H1 (cell line): ENCODE measurements around the gene CA7. TPM values are rescaled to one million over a fixed set of nuclear protein-coding genes. Genes with fewer than 3 reads are reported as not detected.
A peak's percentile ranks its signal among the peaks of the same experiment; 100 is the strongest.

Source experiments
- CTCF ChIA-PET: fragments of 300-600 bp; sonication (Branson Sonifier 250); formaldehyde crosslinking; loops from one replicate; lab custom pipeline; 2021; ENCODE audit not compliant: partially characterized antibody; lab: Charles Lee
- POLR2A ChIA-PET: fragments of 300-600 bp; sonication (Branson Sonifier 250); formaldehyde crosslinking; loops from one replicate; lab custom pipeline; 2021; ENCODE audit warnings: inconsistent platforms; ENCODE audit not compliant: partially characterized antibody; lab: Charles Lee
- DNase-seq, 2 experiments: peaks; one replicate each; pipeline versions ENCODE4 v3.0.0 to v3.0.0-alpha.2; 2010 to 2022; ENCODE audit warnings: low spot score in 2 of 2, low read depth in 1 of 2, mixed read lengths in 1 of 2
- FAIRE-seq: peaks from 2 replicates; lab custom pipeline; 2011; peaks lifted over from hg19 to GRCh38; lab: Jason Lieb, UNC
- H2AFZ ChIP-seq: 2 replicates; pipeline ENCODE4 v1.8.1; 2012; ENCODE audit warnings: low read length, inconsistent platforms
- H2AK5ac ChIP-seq: 2 replicates; pipeline ENCODE4 v1.6.1; 2013; ENCODE audit warnings: low read depth, low read length
- H2BK120ac ChIP-seq: replicated peaks from 2 replicates; pipeline ENCODE3; 2013; ENCODE audit warnings: low read depth, low read length, inconsistent platforms
- H2BK12ac ChIP-seq: 2 replicates; pipeline ENCODE4 v1.6.1; 2013; ENCODE audit warnings: low read depth, low read length
- H2BK15ac ChIP-seq: 2 replicates; pipeline ENCODE4 v1.6.1; 2013; ENCODE audit warnings: low read length
- H2BK20ac ChIP-seq: 2 replicates; pipeline ENCODE4 v1.6.1; 2013; ENCODE audit warnings: low read length
- H2BK5ac ChIP-seq: 2 replicates; pipeline ENCODE4 v1.6.1; 2013; ENCODE audit warnings: low read depth, low read length
- H3K14ac ChIP-seq: 2 replicates; pipeline ENCODE4 v1.6.1; 2013; ENCODE audit warnings: inconsistent platforms; ENCODE audit not compliant: insufficient read length
- H3K18ac ChIP-seq: 2 replicates; pipeline ENCODE4 v1.6.1; 2013; ENCODE audit warnings: low read length; ENCODE audit errors: extremely low read depth
- H3K23ac ChIP-seq: 2 replicates; pipeline ENCODE4 v1.6.1; 2013; ENCODE audit warnings: inconsistent platforms; ENCODE audit not compliant: insufficient read length
- H3K23me2 ChIP-seq: 2 replicates; pipeline ENCODE4 v1.6.1; 2013; ENCODE audit warnings: low read depth, low read length
- H3K27ac ChIP-seq: 2 replicates; pipeline ENCODE4 v1.6.1; 2011; ENCODE audit warnings: low read depth, low read length, inconsistent platforms
- H3K27me3 ChIP-seq, 4 experiments: replicated peaks in 1 of 4; 1 replicate in 1 of 4; 2 replicates in 3 of 4; pipeline versions ENCODE4 v1.6.1 to v1.8.1; 2011 to 2013; ENCODE audit warnings: low read length in 3 of 4, mild to moderate bottlenecking in 3 of 4, inconsistent platforms in 2 of 4, mixed read lengths in 2 of 4, moderate library complexity in 1 of 4; ENCODE audit not compliant: control insufficient read depth in 3 of 4, insufficient read depth in 3 of 4; ENCODE audit errors: extremely low read depth in 1 of 4
- H3K36me3 ChIP-seq, 4 experiments: 2 replicates each; pipeline versions ENCODE4 v1.6.1 to v1.8.1; 2011 to 2013; ENCODE audit warnings: mild to moderate bottlenecking in 4 of 4, low read length in 3 of 4, moderate library complexity in 2 of 4, control low read depth in 1 of 4, inconsistent platforms in 1 of 4; ENCODE audit not compliant: insufficient read depth in 4 of 4, control insufficient read depth in 2 of 4
- H3K4ac ChIP-seq: replicated peaks from 2 replicates; pipeline ENCODE3; 2013; ENCODE audit warnings: low read length, low read depth, mixed read lengths, inconsistent platforms; ENCODE audit not compliant: insufficient read length
- H3K4me1 ChIP-seq, 4 experiments: replicated peaks in 1 of 4; 1 replicate in 1 of 4; 2 replicates in 3 of 4; pipeline versions ENCODE4 v1.6.1 to v1.8.1; 2011 to 2013; ENCODE audit warnings: low read length in 3 of 4, inconsistent platforms in 2 of 4, mixed read lengths in 1 of 4; ENCODE audit not compliant: insufficient read depth in 4 of 4, control insufficient read depth in 3 of 4
- H3K4me2 ChIP-seq, 2 experiments: 2 replicates each; pipeline versions ENCODE4 v1.6.1 to v1.8.1; 2011 to 2013; ENCODE audit warnings: low read depth in 2 of 2, low read length in 2 of 2, control low read depth in 1 of 2, inconsistent platforms in 1 of 2, mild to moderate bottlenecking in 1 of 2; ENCODE audit not compliant: insufficient read depth in 1 of 2
- H3K4me3 ChIP-seq, 4 experiments: fragments of 200-600, 300-600 bp in 1 of 4; sonication (generic), shearing (Covaris generic), sonication (Bioruptor Twin) in 1 of 4; 2 replicates each; pipeline versions ENCODE4 v1.5.1 to v1.8.1; 2011 to 2016; ENCODE audit warnings: low read length in 4 of 4, low read depth in 3 of 4, control low read depth in 2 of 4, inconsistent platforms in 2 of 4, mild to moderate bottlenecking in 2 of 4, mixed read lengths in 1 of 4, moderate library complexity in 1 of 4; ENCODE audit not compliant: insufficient read depth in 2 of 4; ENCODE audit errors: extremely low read depth in 1 of 4
- H3K56ac ChIP-seq: replicated peaks from 2 replicates; pipeline ENCODE3; 2013; ENCODE audit warnings: low read depth, mild to moderate bottlenecking, mixed read lengths, low read length, inconsistent platforms; ENCODE audit not compliant: insufficient read length
- H3K79me1 ChIP-seq: 2 replicates; pipeline ENCODE4 v1.6.1; 2013; ENCODE audit warnings: low read depth, low read length, control low read depth
- H3K79me2 ChIP-seq, 2 experiments: 2 replicates each; pipeline versions ENCODE4 v1.6.1 to v1.8.1; 2012 to 2013; ENCODE audit warnings: low read length in 2 of 2, mild to moderate bottlenecking in 2 of 2, inconsistent platforms in 1 of 2; ENCODE audit not compliant: insufficient read depth in 2 of 2, control insufficient read depth in 1 of 2
- H3K9ac ChIP-seq, 4 experiments: replicated peaks in 1 of 4; 1 replicate in 1 of 4; 2 replicates in 3 of 4; pipeline versions ENCODE4 v1.6.1 to v1.8.1; 2011 to 2013; ENCODE audit warnings: low read depth in 3 of 4, low read length in 3 of 4, control low read depth in 2 of 4, mild to moderate bottlenecking in 2 of 4, moderate library complexity in 2 of 4, inconsistent platforms in 1 of 4; ENCODE audit errors: extremely low read depth in 1 of 4
- H3K9me3 ChIP-seq, 2 experiments: 2 replicates each; pipeline versions ENCODE4 v1.6.1 to v1.8.1; 2012 to 2013; ENCODE audit warnings: mild to moderate bottlenecking in 2 of 2, moderate library complexity in 2 of 2, control low read depth in 1 of 2, inconsistent platforms in 1 of 2, low read depth in 1 of 2, low read length in 1 of 2, mixed read lengths in 1 of 2; ENCODE audit not compliant: insufficient read depth in 2 of 2
- H4K20me1 ChIP-seq, 2 experiments: replicated peaks in 1 of 2; 2 replicates each; pipeline versions ENCODE3 to v1.8.1; 2011 to 2013; ENCODE audit warnings: inconsistent platforms in 2 of 2, low read length in 2 of 2, mild to moderate bottlenecking in 1 of 2; ENCODE audit not compliant: insufficient read depth in 2 of 2, control insufficient read depth in 1 of 2
- H4K5ac ChIP-seq: 2 replicates; pipeline ENCODE4 v1.6.1; 2013; ENCODE audit warnings: low read length, low read depth, mixed read lengths, inconsistent platforms; ENCODE audit not compliant: insufficient read length
- H4K8ac ChIP-seq: 2 replicates; pipeline ENCODE4 v1.8.0; 2013; ENCODE audit warnings: mild to moderate bottlenecking, moderate library complexity, low read length, inconsistent platforms; ENCODE audit not compliant: insufficient read depth; ENCODE audit errors: extremely low read depth
- H4K91ac ChIP-seq: replicated peaks from 2 replicates; pipeline ENCODE3; 2013; ENCODE audit warnings: low read length, mixed read lengths, inconsistent platforms; ENCODE audit not compliant: insufficient read length
- BCL11A ChIP-seq, 2 experiments: IDR thresholded peaks; one replicate each; pipeline ENCODE4 v1.6.1; 2011; ENCODE audit warnings: low read depth in 2 of 2, low read length in 2 of 2, mild to moderate bottlenecking in 2 of 2
- CTCF ChIP-seq, 3 experiments: IDR thresholded peaks; 1 replicate in 2 of 3; 2 replicates in 1 of 3; pipeline versions ENCODE4 v1.5.1 to v1.6.1; 2011; ENCODE audit warnings: low read length in 3 of 3, mild to moderate bottlenecking in 3 of 3, inconsistent platforms in 2 of 3, low read depth in 1 of 3, moderate library complexity in 1 of 3; ENCODE audit not compliant: insufficient read depth in 1 of 3; ENCODE audit errors: control extremely low read depth in 1 of 3
- KDM1A ChIP-seq: fragments of 200-600, 300-600 bp; sonication (generic); IDR thresholded peaks from 2 replicates; pipeline ENCODE4 v1.7.1; 2016; ENCODE audit warnings: mild to moderate bottlenecking, low read length, borderline replicate concordance
- POLR2A ChIP-seq, 2 experiments: IDR thresholded peaks; 1 replicate in 1 of 2; 2 replicates in 1 of 2; pipeline ENCODE4 v1.6.1; 2011; ENCODE audit warnings: low read depth in 2 of 2, low read length in 2 of 2, mild to moderate bottlenecking in 2 of 2; ENCODE audit errors: control extremely low read depth in 1 of 2
- SIRT6 ChIP-seq: IDR thresholded peaks from one replicate; pipeline ENCODE4 v1.7.1; 2012; ENCODE audit warnings: low read length, inconsistent platforms
- WGBS, 2 experiments: shearing (Covaris generic) in 1 of 2; methylation state at CpG; one replicate each; pipeline versions ENCODE4 v1.1.6 to v1.1.7; 2013 to 2015; ENCODE audit warnings: low lambda C conversion rate in 2 of 2, mixed read lengths in 2 of 2, inconsistent platforms in 1 of 2, low coverage in 1 of 2, missing lambda C conversion rate in 1 of 2; ENCODE audit not compliant: insufficient replicate concordance in 2 of 2, insufficient coverage in 1 of 2, insufficient read length in 1 of 2; ENCODE audit errors: extremely low coverage in 1 of 2, missing lambda C conversion rate in 1 of 2; 5-methylcytosine and 5-hydroxymethylcytosine counted together
- polyA plus RNA-seq, 7 experiments: library from polyadenylated mRNA; depleted of rRNA in 3 of 7; stranded (reverse) in 5 of 7; unstranded in 2 of 7; fragments of >200 nt in 5 of 7; fragments of 200-250 nt in 2 of 7; gene quantifications; 1 replicate in 5 of 7; 2 replicates in 1 of 7; 4 replicates in 1 of 7; pipeline versions ENCODE4 v1.2.1 to v1.2.3, GENCODE V29; 2011 to 2013; ENCODE audit warnings: missing spikeins in 2 of 7, mixed read lengths in 2 of 7
- total RNA-seq: library from RNA; stranded (reverse); fragmentation: NEBNext Ultra II Directional; extraction: Animal tissue kit (Norgen Biotek cat#: 25700); gene quantifications from 2 replicates; pipeline ENCODE4 v1.2.1, GENCODE V29; 2021

Gene CA7
- total and polyA plus RNA-seq, 2 of the 8 experiments (the other 6 are each of a cell fraction or from before 2014, with no cell fraction given) = 1.7 to 2.7 TPM

DNA sequence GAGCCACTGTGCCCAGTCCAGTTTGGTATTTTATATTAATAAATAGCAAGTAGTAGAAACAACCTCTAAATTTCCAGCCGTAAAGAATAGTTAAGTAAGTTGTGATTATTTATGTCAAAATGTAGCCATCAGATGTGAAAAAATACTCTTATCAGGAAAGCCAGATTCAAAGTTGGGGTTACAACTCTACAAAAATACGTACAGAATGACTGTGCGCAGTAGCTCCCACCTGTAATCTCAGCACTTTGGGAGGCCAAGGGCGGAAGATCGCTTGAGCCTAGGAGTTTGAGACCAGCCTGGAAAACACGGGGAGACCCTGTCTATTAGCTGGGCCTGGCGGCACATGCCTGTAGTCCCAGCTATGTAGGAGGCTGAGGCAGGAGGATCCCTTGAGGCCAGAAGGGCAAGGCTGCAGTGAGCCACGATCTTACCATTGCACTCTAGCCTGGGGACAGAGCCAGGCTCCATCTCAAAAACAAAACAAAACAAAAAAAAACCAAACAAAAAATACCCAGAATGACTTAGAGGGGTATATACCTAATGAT lies 37.8 kb downstream of the CA7 start:
- Histone ChIP-seq H4K20me1 (peaks cover 7 to 15% of the 10 kb centered on the region in 2 experiments), H3K9me3 (no peaks in the 10 kb centered on the region), H3K4ac (no peak overlapping the region), H3K18ac (no peak overlapping the region), H4K91ac (no peak overlapping the region), H3K27ac (no peak overlapping the region), H2BK120ac (no peak overlapping the region), H4K5ac (no peak overlapping the region), H3K23me2 (peaks cover 8% of the 10 kb centered on the region; the same call in 1 of the 2 replicates)
- no peak for DNase-seq
- CTCF ChIA-PET = interaction anchor here (0.6 to 42.0 kb wide), 9 partner anchors 9 to 316 kb away, joined by 3 to 1009 read pairs (median 3); partner anchors contain the start of genes CDH16, DYNC1LI2 and RRAD
- no peak for FAIRE-seq
- 90% methylated on average over 8 of the region's 8 CpGs; no CpG with 5 or more reads in 1 of the 2 experiments for WGBS, 2 experiments
- TF ChIP-seq POLR2A (IDR thresholded peaks at IDR 0.05; ENCODE audit: control extremely low read depth in 1 of 2, low read depth in 2 of 2, low read length in 2 of 2) (no peak), SIRT6 (no peak), BCL11A (IDR thresholded peaks at IDR 0.05; ENCODE audit: low read depth in 2 of 2, low read length in 2 of 2) (no peak), CTCF (IDR thresholded peaks at IDR 0.05; ENCODE audit: control extremely low read depth in 1 of 3, insufficient read depth in 1 of 3, low read depth in 1 of 3, low read length in 3 of 3) (no peak), KDM1A (no peak)
- TF ChIP-seq, all 59 proteins: peak for 0
- Histone ChIP-seq H3K4me1 (peaks cover 0 to 10% (median 3%) of the 10 kb centered on the region in 4 experiments; a peak in 3 of 7 replicates), H3K36me3 (peaks cover 10 to 30% (median 21%) of the 10 kb centered on the region in 4 experiments), H2BK20ac (no peak overlapping the region), H2BK15ac (no peak overlapping the region), H2AK5ac (no peak overlapping the region), H4K8ac (no peak overlapping the region), H2BK5ac (no peak overlapping the region), H3K14ac (no peak overlapping the region), H3K23ac (no peak overlapping the region), H3K56ac (no peak overlapping the region), H3K79me2 (peaks cover 0 to 30% of the 10 kb centered on the region in 2 experiments; a peak in 3 of 4 replicates), H3K79me1 (peaks cover 12% of the 10 kb centered on the region), H2AFZ (no peak overlapping the region), H3K4me2 (peak overlapping the region; percentile 68 to 89; a peak in 3 of 4 replicates), H2BK12ac (no peak overlapping the region), H3K27me3 (peaks cover 0 to 3% (median 0%) of the 10 kb centered on the region in 4 experiments; a peak in 1 of 7 replicates), H3K9ac (no peak overlapping the region), H3K4me3 (peak overlapping the region in 1 of 4 experiments; percentile 84; a peak in 2 of 8 replicates)
- POLR2A ChIA-PET = interaction anchor here (0.6 to 3.0 kb wide), 6 partner anchors 8 to 131 kb away, joined by 3 to 12 read pairs (median 7); partner anchors contain the start of gene DYNC1LI2
